ENCODE data around the gene HOXA11.

The HOXA11 gene

DNA sequence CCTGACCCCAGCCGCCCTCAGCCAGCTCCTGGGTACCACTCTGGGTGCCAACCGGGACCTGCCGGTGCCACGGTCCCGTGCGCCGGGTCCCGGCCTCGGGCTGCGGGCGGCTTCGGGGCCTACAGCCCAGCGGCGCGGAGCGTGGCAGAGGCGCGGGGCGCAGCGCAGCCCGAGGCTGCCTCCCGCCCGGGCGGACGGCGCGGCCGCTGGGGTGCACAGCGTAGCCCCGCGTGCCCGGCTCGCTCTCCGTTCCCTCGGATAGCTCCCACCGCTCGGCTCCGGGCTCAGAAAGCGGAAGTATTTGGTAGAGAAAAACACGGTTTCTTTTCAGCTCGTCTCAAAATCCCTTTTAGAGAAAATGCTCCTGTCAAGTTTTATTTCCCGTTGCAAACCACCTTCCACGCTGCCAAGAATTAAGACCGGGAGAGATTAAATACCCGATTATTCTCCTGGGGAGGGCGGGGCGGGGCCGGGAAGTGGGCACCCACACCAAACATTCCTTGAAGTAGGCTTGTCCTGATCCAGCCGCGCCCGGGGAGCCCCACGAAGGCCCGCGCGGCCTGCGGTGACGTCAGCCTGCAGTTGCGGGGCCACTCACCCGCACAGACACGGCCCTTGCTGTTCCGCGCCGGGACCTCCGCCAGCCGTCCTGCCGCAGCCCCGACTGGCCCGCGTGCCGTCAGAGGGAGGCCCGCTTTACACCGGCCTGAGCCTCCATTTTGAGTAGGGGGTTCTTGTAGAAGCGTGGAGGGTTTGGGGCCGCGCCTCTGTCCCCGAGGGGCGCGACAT, 7.7 kb upstream of the HOXA11 start:
- no peak for DNase-seq (ENCODE audit: low read depth)

DNA sequence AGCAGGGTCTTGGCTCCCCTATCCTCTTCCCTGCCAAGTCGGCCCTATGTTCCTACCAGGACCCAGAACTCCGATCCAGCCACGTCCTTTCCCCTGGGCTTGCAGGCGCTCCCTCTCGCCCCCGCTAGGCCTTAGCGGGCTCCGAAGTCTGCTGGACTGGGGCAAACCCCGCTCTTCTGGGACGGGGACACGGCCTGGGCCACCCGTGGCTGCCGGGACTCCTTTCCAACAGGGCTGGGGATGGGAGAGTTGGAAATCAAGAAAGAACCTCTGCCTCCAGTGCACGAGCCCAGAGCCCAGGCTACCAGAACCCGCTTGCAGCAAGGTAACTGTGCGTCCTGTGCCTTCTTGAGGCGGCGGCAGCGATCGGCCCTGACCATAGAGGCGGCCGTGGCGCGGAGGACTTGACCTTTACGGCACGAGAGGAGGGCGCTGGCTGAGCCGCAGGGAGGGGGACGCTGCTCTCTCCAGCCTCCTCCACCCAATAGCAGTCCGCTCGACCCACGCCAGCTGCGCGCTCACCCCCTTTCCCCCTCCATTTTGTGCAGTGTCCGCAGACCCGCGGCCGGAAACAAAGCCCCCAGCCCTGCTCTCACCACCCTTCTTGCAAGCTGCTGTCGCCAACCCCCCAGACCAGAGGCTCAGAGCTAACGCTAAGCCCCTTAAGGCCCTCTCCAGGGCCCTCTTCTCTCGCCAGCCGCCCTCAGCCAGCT, 7.0 kb upstream of the HOXA11 start:
- no peak for DNase-seq (ENCODE audit: low read depth)

DNA sequence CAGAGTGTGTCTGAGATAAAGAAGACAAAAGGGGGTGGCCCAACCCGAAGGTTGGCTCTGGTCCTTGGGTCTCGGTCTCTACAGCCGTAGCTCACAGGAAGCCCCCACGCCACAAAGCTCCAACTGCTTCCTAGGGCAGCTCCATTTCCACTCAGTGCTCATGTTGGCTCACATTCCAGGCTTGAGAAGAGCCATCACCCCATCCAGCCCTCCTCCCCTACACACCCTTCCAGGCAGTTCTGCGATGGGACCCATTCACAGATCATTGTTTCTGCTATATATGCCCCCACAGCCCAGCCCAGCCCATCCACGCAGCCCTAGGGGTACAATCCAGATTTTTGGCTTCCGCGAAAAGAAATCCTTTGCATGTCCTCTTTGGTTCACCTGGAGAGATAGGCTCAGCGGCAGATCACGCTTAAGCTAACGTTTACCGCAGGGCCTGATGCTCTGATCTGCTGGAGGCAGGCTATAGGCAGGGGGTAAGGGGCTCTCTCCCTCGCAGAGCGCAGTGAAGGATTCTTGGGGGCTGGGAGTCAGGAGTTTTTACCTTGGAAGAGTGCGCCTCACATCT, 6.2 kb upstream of the HOXA11 start:
- no peak for DNase-seq (ENCODE audit: low read depth)

GRCh38 chr7:27189997-27190748, 5.1 kb upstream of the HOXA11 start:
- no peak for DNase-seq (ENCODE audit: low read depth)

DNA sequence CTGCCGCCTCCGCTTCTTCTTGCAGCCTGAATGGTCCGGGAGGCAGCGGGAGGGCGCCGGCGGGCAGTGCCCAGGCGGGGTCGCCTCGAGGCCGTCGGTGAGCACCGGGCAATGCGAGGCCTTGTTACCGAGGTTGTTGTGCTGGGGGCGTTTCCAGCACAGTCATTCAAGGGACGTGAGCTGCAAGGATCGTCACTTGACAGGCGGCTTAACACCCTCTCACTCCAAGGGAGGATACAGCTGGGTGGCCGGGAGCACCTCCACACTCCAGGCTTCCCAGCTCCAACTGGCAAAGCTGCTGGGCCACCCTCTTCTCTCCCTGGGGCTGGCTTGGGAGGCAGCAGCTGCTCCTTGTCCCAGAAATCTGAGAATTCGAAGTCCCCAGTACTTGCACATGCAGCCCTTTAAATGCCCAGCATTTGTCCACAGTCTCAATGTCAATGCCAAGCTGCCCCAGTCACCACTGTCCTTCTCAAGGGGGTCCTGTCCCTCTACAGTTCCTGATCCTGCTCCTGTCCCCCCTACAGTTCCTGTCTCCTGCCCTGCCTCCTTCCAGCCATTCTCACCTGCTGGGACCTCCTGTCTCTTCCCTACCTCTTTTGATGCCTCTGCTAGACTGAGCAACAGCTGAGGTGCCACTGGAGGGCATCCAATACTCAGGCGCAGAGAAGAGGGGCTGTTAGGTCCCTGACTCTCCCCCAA, 4.4 kb upstream of the HOXA11 start:
- DNase-seq (ENCODE audit: low read depth), result no peak

DNA sequence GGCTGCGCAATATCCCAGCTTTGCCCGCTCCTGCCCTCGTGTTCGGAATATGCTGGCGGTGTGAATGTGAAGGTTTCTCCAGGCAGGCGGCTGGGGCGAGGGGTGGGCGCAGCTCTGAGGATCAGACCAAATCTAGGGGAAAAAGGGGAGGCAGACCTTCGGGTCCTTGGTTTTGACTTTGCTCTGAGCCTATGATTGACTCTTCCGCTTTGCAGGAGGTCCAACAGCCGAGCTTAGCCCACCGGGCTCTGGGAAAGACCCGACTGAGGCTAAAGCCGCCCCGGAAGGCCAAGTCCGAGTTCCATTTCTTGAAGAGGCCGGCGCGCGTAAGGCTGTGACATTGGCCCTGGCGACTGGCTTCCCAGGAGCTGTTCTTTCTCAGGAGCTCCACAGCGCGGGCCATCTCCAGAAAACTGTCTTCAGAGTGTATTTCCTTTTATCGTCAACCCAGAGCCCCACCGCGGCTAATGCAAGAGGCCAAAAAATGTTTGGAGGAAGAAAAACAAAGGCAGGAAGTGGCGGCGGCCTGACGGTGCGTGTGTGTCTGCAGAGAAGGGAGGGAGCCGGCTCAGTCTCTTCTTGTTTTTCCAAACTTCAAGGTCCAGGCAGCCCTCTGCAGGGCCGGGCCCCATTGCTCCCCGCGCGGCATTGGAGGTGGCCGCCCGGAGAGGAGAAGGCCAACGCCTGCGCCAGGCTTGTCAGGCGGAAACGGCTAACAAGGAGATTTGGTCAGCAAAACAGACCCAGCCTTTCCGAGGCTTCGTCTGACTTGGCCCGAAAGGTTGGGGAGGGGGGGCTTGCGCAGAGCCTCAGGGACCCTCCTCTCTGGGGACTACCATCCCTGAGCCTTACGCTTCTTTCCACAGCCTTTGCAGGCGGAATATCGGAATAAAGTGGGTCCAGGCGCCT, 3.6 kb upstream of the HOXA11 start:
- DNase-seq (ENCODE audit: low read depth), result no peak

GRCh38 chr7:27187475-27188385, 2.7 kb upstream of the HOXA11 start:
- DNase-seq (ENCODE audit: low read depth), result no peak

GRCh38 chr7:27186668-27187474, 1.8 kb upstream of the HOXA11 start:
- no peak for DNase-seq (ENCODE audit: low read depth)

DNA sequence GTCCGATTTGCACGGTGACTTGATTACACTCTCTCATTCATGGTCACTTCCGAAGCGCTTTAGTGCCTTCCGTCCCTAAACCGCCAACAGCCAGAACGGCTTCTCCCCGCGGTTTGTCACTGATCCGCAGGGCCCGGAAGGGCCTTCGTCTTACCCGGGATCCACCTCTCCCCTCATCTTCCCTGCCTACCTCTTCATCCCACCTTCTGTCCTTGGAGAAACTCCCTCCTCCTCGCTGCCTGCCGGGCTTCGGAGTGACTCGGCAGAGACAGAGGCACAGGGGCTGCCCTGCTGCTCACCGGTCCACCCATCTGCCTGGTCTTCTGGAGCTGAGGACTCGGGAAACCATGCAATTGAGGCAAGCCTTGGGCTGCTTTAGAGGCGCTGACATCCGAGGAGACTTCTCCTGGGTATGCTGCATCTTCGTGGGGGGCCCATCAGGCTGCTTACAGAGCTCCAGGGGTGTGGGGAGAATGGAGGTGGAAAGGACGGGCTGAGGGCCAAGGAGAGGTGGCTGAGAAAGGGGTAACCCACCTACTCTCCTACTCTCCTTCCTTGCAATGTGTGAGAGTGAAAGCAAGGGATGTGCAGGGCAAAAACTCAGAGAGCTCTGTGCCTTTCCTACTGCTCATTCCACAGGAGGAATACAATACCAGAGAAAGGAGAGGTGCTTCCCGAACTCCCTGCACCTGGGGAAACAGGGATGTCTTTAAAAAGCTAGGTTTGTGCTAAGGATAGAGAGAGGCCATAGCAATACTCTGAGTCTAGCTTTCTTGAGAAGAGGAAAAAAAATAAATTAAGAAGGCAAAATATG, 1.0 kb upstream of the HOXA11 start:
- DNase-seq (ENCODE audit: low read depth), result no peak

DNA sequence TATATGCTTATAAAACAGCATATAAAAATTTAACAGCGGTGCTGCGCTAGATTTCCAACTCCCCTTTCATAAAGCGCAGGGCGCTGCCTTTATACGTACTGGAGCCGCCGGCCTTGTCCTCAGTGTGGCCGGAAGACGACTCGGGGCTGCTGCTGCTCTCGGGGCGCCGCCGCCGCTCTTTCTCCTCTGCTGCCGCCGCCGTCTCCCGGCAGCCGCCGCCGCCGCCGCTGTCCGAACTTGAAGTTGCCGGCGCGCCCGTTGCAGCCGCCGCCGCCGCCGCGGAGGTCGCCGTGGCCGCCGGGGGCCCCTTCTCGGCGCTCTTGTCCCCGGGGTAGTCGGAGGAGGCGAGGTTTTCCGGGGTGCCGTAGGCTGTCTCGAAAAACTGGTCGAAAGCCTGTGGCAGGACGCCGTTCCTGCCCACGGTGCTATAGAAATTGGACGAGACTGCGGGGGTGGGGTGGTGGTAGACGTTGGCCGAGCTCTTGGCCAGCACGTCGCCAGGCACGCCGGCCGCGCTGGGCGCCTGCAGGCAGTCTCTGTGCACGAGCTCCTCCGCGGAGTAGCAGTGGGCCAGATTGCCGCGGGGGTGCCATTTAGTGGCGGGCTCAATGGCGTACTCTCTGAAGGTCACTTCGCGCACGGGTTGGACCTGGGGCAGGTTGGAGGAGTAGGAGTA, 557 bp downstream of the HOXA11 start:
- DNase-seq (ENCODE audit: low read depth), result no peak

DNA sequence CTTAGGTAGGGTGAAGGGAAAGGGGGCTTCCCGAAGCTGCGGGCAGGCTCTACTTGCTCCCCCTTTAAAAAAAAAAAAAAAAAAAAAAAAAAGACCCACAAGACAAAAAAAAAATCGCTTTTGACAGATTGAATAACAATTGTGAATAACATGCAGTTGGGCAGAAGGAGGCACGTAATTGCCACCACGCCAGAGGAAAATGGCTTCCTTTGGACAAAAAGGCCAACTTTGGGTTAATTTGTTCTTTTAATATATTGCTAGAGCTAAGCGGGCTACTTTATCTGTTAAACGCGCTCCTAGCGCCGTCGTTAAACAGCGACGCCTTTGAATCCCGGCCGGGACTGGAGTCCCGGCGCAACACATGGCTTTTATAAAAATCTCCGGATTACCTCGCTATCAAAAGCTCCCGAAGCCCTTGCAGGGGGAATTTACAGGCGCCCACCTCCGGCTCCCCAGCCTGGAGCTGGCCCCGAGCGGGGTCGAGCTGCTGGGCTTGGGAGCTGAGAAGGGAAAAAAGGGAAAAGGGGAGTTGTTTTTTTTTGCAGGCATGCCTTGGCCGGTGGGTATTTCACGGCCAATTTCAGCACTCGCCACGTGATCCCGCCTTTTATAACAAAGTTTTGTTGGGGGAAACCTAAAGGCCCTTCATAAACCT, 1.2 kb downstream of the HOXA11 start:
- DNase-seq (ENCODE audit: low read depth), result no peak

DNA sequence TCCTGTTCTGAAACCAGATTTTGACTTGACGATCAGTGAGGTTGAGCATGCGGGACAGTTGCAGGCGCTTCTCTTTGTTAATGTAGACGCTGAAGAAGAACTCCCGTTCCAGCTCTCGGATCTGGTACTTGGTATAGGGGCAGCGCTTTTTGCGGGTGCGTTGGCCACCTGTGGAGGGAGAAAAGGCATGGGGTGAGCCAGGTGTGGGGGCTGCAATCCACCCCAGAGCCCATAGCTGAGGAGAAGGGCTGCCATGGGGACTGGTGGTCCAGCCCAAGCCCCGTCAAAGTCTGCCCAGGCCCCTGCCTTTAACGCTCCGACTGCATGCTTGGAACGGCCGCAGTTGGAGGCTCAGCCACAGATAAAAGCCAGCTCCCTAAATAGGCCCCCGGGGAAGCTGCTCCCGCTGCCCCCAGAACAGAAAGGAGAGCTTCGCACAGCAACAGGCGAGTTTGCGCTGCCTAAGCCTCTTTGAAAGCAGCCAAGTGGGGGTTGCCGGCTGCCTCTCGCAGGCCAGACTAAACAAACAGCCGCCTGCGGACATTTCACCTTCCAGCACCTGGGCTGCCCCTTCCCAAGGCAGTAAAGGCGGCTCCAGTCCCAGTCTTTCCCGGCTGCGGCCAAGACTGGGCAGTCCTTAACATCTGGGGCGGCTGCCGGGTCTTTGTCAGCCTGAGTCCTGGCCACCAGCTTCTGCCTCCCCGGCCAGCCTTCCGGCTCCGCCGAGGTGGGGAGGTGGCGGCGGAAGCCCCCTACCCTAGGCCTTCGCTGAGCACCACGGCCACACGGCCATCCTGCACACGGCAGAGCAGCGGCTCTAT, 2.0 kb downstream of the HOXA11 start:
- DNase-seq (ENCODE audit: low read depth), result no peak

DNA sequence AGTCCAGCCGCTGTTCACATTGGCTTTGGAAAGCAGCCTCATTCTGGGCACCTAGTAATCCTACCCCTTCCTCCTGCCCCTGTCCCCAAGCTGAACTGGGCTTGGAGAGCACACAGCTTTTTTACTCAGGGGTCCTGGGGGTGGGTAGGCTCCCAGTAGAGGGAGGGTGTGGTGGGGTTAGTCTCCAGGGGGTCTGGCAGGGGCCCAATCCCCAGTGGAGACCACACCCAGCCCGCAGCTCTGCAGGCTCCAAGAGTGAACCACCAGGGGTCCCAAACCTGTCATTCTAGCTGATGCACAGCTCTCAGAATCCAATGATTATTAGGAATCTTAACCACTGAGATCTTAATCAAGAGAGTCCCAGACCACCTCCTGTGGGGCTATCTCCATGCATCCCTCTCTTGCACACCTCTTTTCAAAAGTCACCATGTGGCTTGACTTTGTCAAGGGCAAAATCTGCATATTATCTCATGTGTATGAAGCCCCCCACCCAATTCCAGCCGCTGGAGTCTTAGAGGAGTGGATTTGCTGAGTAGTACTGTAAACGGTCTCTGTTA, 2.7 kb downstream of the HOXA11 start:
- no peak for DNase-seq (ENCODE audit: low read depth)

DNA sequence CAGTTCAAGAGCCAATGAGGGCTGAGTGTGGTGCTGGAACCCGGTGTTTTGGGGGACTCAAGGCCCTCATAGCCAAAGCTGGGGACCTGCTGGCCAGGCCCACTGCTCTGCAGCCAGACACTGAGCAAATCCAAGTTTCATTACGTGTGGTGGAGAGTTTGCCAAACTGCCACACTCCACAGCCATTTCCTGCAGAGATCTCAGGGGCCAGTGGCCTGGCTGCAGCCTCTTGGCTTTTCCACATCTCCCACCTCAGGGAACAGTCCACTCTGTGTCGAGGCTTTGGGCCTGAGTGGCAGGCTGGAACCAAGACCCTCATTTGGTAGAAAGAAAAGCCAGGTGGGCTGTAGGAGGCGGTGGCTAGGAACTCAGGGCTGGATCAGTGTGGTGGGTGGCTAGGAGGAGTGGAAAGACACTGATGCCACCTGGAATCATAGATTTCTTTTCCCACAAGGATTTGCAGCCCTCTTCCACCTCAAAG, 3.2 kb downstream of the HOXA11 start:
- DNase-seq (ENCODE audit: low read depth), result no peak
